ENCODE measurements around the gene PLXDC1.

PLXDC1 gene

GRCh38 chr17:39028690-39029089 is 122.7 kb downstream of the PLXDC1 start (continued):
- TF ChIP-seq ZEB2 (tag by site-specific recombination; IDR thresholded peaks at IDR 0.05) (no peak), KLF10 (tag by site-specific recombination; IDR thresholded peaks at IDR 0.05) (no peak), ZNF664 (tag by site-specific recombination; IDR thresholded peaks at IDR 0.05) (no peak), ZNF169 (tag by site-specific recombination; IDR thresholded peaks at IDR 0.05) (no peak), ZNF121 (tag by site-specific recombination; IDR thresholded peaks at IDR 0.05) (no peak), ZSCAN16 (tag by site-specific recombination; IDR thresholded peaks at IDR 0.05) (no peak), ZNF324 (tag by site-specific recombination; IDR thresholded peaks at IDR 0.05) (no peak), MZF1 (tag by site-specific recombination; IDR thresholded peaks at IDR 0.05; ENCODE audit: borderline replicate concordance) (no peak)

GRCh38 chr17:39027455-39028035 is 123.9 kb downstream of the PLXDC1 start:
- POLR2A ChIA-PET = interaction anchor here (0.7 kb wide), 1 partner anchor 221 kb away, joined by 3 read pairs; no protein-coding TSS in a partner anchor
- Histone ChIP-seq H3K4me3 (ENCODE audit: low read depth, low read length) (no peak overlapping the region; the same call in 1 of the 2 replicates), H3K9me3 (ENCODE audit: control insufficient read depth, insufficient read depth, low read depth, low read length) (no peaks in the 10 kb centered on the region), H3K4me1 (ENCODE audit: control insufficient read depth, insufficient read depth, low read length) (peaks cover 7% of the 10 kb centered on the region), H3K36me3 (ENCODE audit: control insufficient read depth in 2 of 2, insufficient read depth in 1 of 2, low read length in 2 of 2) (no peaks in the 10 kb centered on the region), H3K27ac (ENCODE audit: extremely low read depth, low read depth, low read length) (no peak overlapping the region)
- CTCF ChIA-PET = interaction anchor here (0.7 to 1.1 kb wide), 3 partner anchors 8 to 232 kb away, joined by 3 read pairs; no protein-coding TSS in a partner anchor
- peak; percentile 24; the same call in 1 of the 2 replicates for TF ChIP-seq ZNF335 (tag by site-specific recombination; conservative IDR thresholded peaks at IDR 0.05)
- TF ChIP-seq ZBTB26 (tag by site-specific recombination; optimal IDR thresholded peaks at IDR 0.05) = peak; percentile 2
- TF ChIP-seq ZNF660 (tag by site-specific recombination; IDR thresholded peaks at IDR 0.05) = no peak

- Histone ChIP-seq H3K4me3 (ENCODE audit: low read depth, low read length) (peak overlapping the region; percentile 27), H3K4me1 (ENCODE audit: control insufficient read depth, insufficient read depth, low read length) (peaks cover 7% of the 10 kb centered on the region), H3K27ac (ENCODE audit: extremely low read depth, low read depth, low read length) (no peak overlapping the region), H3K9me3 (ENCODE audit: control insufficient read depth, insufficient read depth, low read depth, low read length) (no peaks in the 10 kb centered on the region), H3K36me3 (ENCODE audit: control insufficient read depth in 2 of 2, insufficient read depth in 1 of 2, low read length in 2 of 2) (no peaks in the 10 kb centered on the region)
- ChIA-PET CTCF (interaction anchor here (1.0 kb wide), 1 partner anchor 212 kb away, joined by 3 read pairs; no protein-coding TSS in a partner anchor), POLR2A (interaction anchor here (0.7 kb wide), 1 partner anchor 222 kb away, joined by 3 read pairs; no protein-coding TSS in a partner anchor)
- TF ChIP-seq ZNF404 (tag by site-specific recombination; IDR thresholded peaks at IDR 0.05) (no peak), ZNF138 (tag by site-specific recombination; IDR thresholded peaks at IDR 0.05; ENCODE audit: borderline replicate concordance) (no peak), ZNF580 (tag by site-specific recombination; IDR thresholded peaks at IDR 0.05) (no peak), HIC1 (tag by site-specific recombination; IDR thresholded peaks at IDR 0.05) (no peak), ZNF426 (tag by site-specific recombination; IDR thresholded peaks at IDR 0.05) (no peak), GLIS1 (tag by site-specific recombination; IDR thresholded peaks at IDR 0.05) (no peak), ZNF692 (tag by site-specific recombination; IDR thresholded peaks at IDR 0.05) (peak; percentile 64; the same call in 1 of the 2 replicates), ZBTB10 (tag by site-specific recombination; IDR thresholded peaks at IDR 0.05) (peak; percentile 40; the same call in 1 of the 2 replicates), ZNF335 (tag by site-specific recombination; conservative IDR thresholded peaks at IDR 0.05) (peak; percentile 60), ZNF585B (tag by site-specific recombination; IDR thresholded peaks at IDR 0.05) (no peak), BCL11B (tag by site-specific recombination; IDR thresholded peaks at IDR 0.05; ENCODE audit: low read depth) (no peak), ZNF707 (tag by site-specific recombination; IDR thresholded peaks at IDR 0.05) (peak; percentile 45; the same call in 1 of the 2 replicates), ZSCAN23 (tag by site-specific recombination; IDR thresholded peaks at IDR 0.05) (no peak), ZFHX2 (tag by site-specific recombination; conservative IDR thresholded peaks at IDR 0.05) (no peak), KLF16 (tag by site-specific recombination; IDR thresholded peaks at IDR 0.05) (no peak), ZNF394 (tag by site-specific recombination; IDR thresholded peaks at IDR 0.05; ENCODE audit: borderline replicate concordance) (no peak)
Measured at GRCh38 chr17:39026980-39027451, 124.4 kb downstream of the PLXDC1 start.
